B cell (primary cell): ENCODE results near the gene MAP2K7. TPM values are rescaled to one million over a fixed set of nuclear protein-coding genes. Genes with fewer than 3 reads are reported as not detected.
A peak's percentile ranks its signal among the peaks of the same experiment; 100 is the strongest.

Source experiments
- ATAC-seq: fragments of 200-7000 bp; cut with Tn5 transposase; one replicate; pipeline ENCODE4 v1.10.0; 2021; ENCODE audit warnings: low read depth, mild to moderate bottlenecking, moderate number of reproducible peaks, moderate library complexity
- CTCF ChIA-PET: fragments of 350-600 bp; sonication (Branson Sonifier 250); formaldehyde crosslinking; loops from one replicate; lab custom pipeline; 2021; ENCODE audit warnings: antibody characterized with exemption, inconsistent platforms; lab: Charles Lee
- POLR2A ChIA-PET: fragments of 350-600 bp; sonication (Branson Sonifier 250); formaldehyde crosslinking; loops from one replicate; lab custom pipeline; 2021; ENCODE audit warnings: antibody characterized with exemption; lab: Charles Lee
- DNase-seq: peaks from one replicate; pipeline ENCODE4 v3.0.0; 2013
- H2AFZ ChIP-seq: 2 replicates; pipeline ENCODE4 v1.6.1; 2012; ENCODE audit warnings: mild to moderate bottlenecking, low read depth, low read length; ENCODE audit not compliant: insufficient read depth, poor library complexity, severe bottlenecking
- H3K27ac ChIP-seq, 2 donors: 1 replicate in 1 of 2; 2 replicates in 1 of 2; pipeline ENCODE4 v1.5.1; 2012 to 2013; ENCODE audit warnings: low read length in 2 of 2, mild to moderate bottlenecking in 2 of 2, moderate library complexity in 1 of 2
- H3K27me3 ChIP-seq, 4 experiments: fragments of 200-600 bp in 1 of 4; sonication (generic) in 1 of 4; replicated peaks in 1 of 4; 1 replicate in 2 of 4; 2 replicates in 2 of 4; pipeline versions ENCODE4 v1.6.1 to v1.7.0; 2013 to 2016; ENCODE audit warnings: low read length in 3 of 4, mild to moderate bottlenecking in 2 of 4, mixed read lengths in 1 of 4, moderate library complexity in 1 of 4; ENCODE audit not compliant: insufficient read depth in 4 of 4, control insufficient read depth in 3 of 4; ENCODE audit errors: control extremely low read depth in 1 of 4
- H3K36me3 ChIP-seq, 2 experiments: replicated peaks in 1 of 2; 1 replicate in 1 of 2; 2 replicates in 1 of 2; pipeline versions ENCODE4 v1.6.1 to v1.7.1; 2013; ENCODE audit warnings: low read length in 1 of 2; ENCODE audit not compliant: insufficient read depth in 2 of 2, control insufficient read depth in 1 of 2; ENCODE audit errors: control extremely low read depth in 1 of 2, extremely low read depth in 1 of 2
- H3K4me1 ChIP-seq, 2 donors: fragments of 200-600 bp in 1 of 2; sonication (generic) in 1 of 2; 1 replicate in 1 of 2; 2 replicates in 1 of 2; pipeline versions ENCODE4 v1.5.1 to v1.6.1; 2013 to 2017; ENCODE audit warnings: low read length in 2 of 2; ENCODE audit not compliant: control insufficient read depth in 2 of 2, insufficient read depth in 2 of 2
- H3K4me2 ChIP-seq: replicated peaks from 2 replicates; pipeline ENCODE3; 2012; ENCODE audit warnings: mild to moderate bottlenecking, low read depth, low read length; ENCODE audit not compliant: poor library complexity, severe bottlenecking
- H3K4me3 ChIP-seq, 5 experiments: fragments of 200-600 bp in 1 of 5; sonication (generic) in 1 of 5; 1 replicate in 3 of 5; 2 replicates in 2 of 5; pipeline versions ENCODE4 v1.5.1 to v1.7.0; 2011 to 2016; ENCODE audit warnings: low read length in 4 of 5, mild to moderate bottlenecking in 4 of 5, low read depth in 2 of 5, control low read depth in 1 of 5, moderate library complexity in 1 of 5; ENCODE audit not compliant: insufficient read depth in 1 of 5; ENCODE audit errors: control extremely low read depth in 1 of 5, extremely low read depth in 1 of 5
- H3K79me2 ChIP-seq: fragments of 200-600 bp; sonication (generic); one replicate; pipeline ENCODE4 v1.6.0; 2016; ENCODE audit warnings: low read length; ENCODE audit not compliant: control insufficient read depth, insufficient read depth
- H3K9ac ChIP-seq: fragments of 200-600 bp; sonication (generic); 2 replicates; pipeline ENCODE4 v1.6.1; 2017; ENCODE audit warnings: mild to moderate bottlenecking, low read length, moderate library complexity
- H3K9me3 ChIP-seq, 3 donors: one replicate each; pipeline versions ENCODE4 v1.6.1 to v1.7.1; 2013; ENCODE audit warnings: low read length in 2 of 3; ENCODE audit not compliant: control insufficient read depth in 2 of 3, insufficient read depth in 1 of 3; ENCODE audit errors: control extremely low read depth in 1 of 3
- H4K20me1 ChIP-seq: 2 replicates; pipeline ENCODE4 v1.6.0; 2012; ENCODE audit warnings: mild to moderate bottlenecking, low read length; ENCODE audit not compliant: insufficient read depth, control insufficient read depth, poor library complexity, severe bottlenecking
- H3K27ac Mint-ChIP-seq: one replicate; pipeline ENCODE4 v1.8.0; 2021; ENCODE audit warnings: mixed read lengths
- H3K27me3 Mint-ChIP-seq: one replicate; pipeline ENCODE4 v1.8.0; 2021; ENCODE audit warnings: mixed read lengths
- H3K4me1 Mint-ChIP-seq: one replicate; pipeline ENCODE4 v1.8.0; 2021; ENCODE audit warnings: mixed read lengths
- H3K4me3 Mint-ChIP-seq: one replicate; pipeline ENCODE4 v1.8.0; 2021; ENCODE audit warnings: mixed read lengths
- H3K9me3 Mint-ChIP-seq: one replicate; pipeline ENCODE4 v1.8.0; 2022; ENCODE audit warnings: mixed read lengths; ENCODE audit not compliant: insufficient read depth
- CTCF ChIP-seq: fragments of 200-600 bp; IDR thresholded peaks from one replicate; pipeline ENCODE4 v1.8.0; 2022; ENCODE audit warnings: antibody characterized with exemption, mild to moderate bottlenecking
- EZH2 ChIP-seq: IDR thresholded peaks from 2 replicates; pipeline ENCODE4 v1.6.1; 2012; ENCODE audit warnings: borderline replicate concordance, low read depth, mild to moderate bottlenecking, moderate library complexity, low read length; ENCODE audit not compliant: insufficient read depth, poor library complexity, severe bottlenecking
- WGBS: methylation state at CpG from one replicate; pipeline ENCODE4 v1.1.5; 2013; ENCODE audit warnings: missing lambda C conversion rate; ENCODE audit not compliant: insufficient coverage; 5-methylcytosine and 5-hydroxymethylcytosine counted together
- intact Hi-C: fragments of 100-400 bp; cut with micrococcal nuclease; formaldehyde crosslinking; loops from one replicate; pipeline ENCODE4 v1.10.0; 2022
- polyA plus RNA-seq: library from polyadenylated mRNA; depleted of rRNA; stranded (reverse); fragments of >200 nt; gene quantifications from 2 replicates; pipeline ENCODE4 v1.2.3, GENCODE V29; 2012
- total RNA-seq, 2 donors: library from RNA; stranded (reverse); fragments of 120-200 nt in 1 of 2; gene quantifications; 1 replicate in 1 of 2; 2 replicates in 1 of 2; pipeline versions ENCODE4 v1.2.3 to v1.2.4, GENCODE V29; 2013 to 2022

Gene MAP2K7
- total and polyA plus RNA-seq, 2 donors (not counting 1 experiment from before 2014, with no cell fraction given), result 56.0 to 71.9 TPM

GRCh38 chr19:7869910-7870511 lies 33.7 kb upstream of the MAP2K7 start:
- H3K27ac ChIP-seq, result no peak overlapping the region

More at GRCh38 chr19:7869910-7870511, 33.7 kb upstream of the MAP2K7 start:
- ATAC-seq, result no peak
- peak overlapping the region; percentile 84 for H2AFZ ChIP-seq
- H3K36me3 ChIP-seq, result no peaks in the 10 kb centered on the region
- H3K4me3 Mint-ChIP-seq, result peak overlapping the region; percentile 66
- H3K4me1 Mint-ChIP-seq, result peaks cover 35% of the 10 kb centered on the region
- peak; percentile 65 for DNase-seq
- no peak for TF ChIP-seq EZH2
- no peak for TF ChIP-seq CTCF
- peaks cover 0 to 57% (median 0%) of the 10 kb centered on the region in 3 donors for H3K9me3 ChIP-seq
- H3K27ac Mint-ChIP-seq, result peak overlapping the region; percentile 56
- H3K27me3 ChIP-seq, result peaks cover 0 to 80% (median 23%) of the 10 kb centered on the region in 4 experiments
- H3K4me2 ChIP-seq, result peak overlapping the region; percentile 98
- H3K79me2 ChIP-seq, result no peaks in the 10 kb centered on the region
- H3K9me3 Mint-ChIP-seq, result peaks cover 4% of the 10 kb centered on the region
- intact Hi-C loops, result loop anchor here (1.0 to 2.0 kb wide), 4 partner anchors 33 to 73 kb away; partner anchors contain the start of genes MAP2K7, SNAPC2 and TIMM44
- H3K27me3 Mint-ChIP-seq, result peaks cover 26% of the 10 kb centered on the region
- H4K20me1 ChIP-seq, result peaks cover 11% of the 10 kb centered on the region
- peak overlapping the region; percentile 74 for H3K9ac ChIP-seq
- ChIA-PET CTCF (interaction anchor here (0.6 to 2.0 kb wide), 17 partner anchors 7 to 1409 kb away, joined by 3 to 15 read pairs (median 5); partner anchors contain the start of genes MAP2K7, SNAPC2, TIMM44 and TRAPPC5), POLR2A (interaction anchor here (0.7 to 1.3 kb wide), 4 partner anchors 33 to 152 kb away, joined by 3 to 11 read pairs (median 4); partner anchors contain the start of genes MAP2K7 and TIMM44)
- peak overlapping the region in 3 of 5 experiments; percentile 52 to 63 (median 60) for H3K4me3 ChIP-seq
- 9% methylated on average over 24 of the region's 30 CpGs for WGBS
- H3K4me1 ChIP-seq, result peaks cover 48 to 55% of the 10 kb centered on the region in 2 donors
